Mesodermal cell (in vitro differentiated cells): ENCODE data around the gene MYO1E.

Source experiments
- H3K27ac ChIP-seq: 2 replicates; pipeline ENCODE4 v1.7.0; 2013; ENCODE audit warnings: mild to moderate bottlenecking, low read depth, low read length, moderate library complexity; ENCODE audit not compliant: severe bottlenecking
- H3K36me3 ChIP-seq: 2 replicates; pipeline ENCODE4 v1.7.1; 2013; ENCODE audit warnings: mild to moderate bottlenecking, low read length, moderate library complexity; ENCODE audit not compliant: control insufficient read depth, insufficient read depth
- H3K4me1 ChIP-seq: one replicate; pipeline ENCODE4 v1.7.1; 2013; ENCODE audit warnings: mild to moderate bottlenecking, low read length; ENCODE audit not compliant: insufficient read depth, control insufficient read depth, poor library complexity, severe bottlenecking
- H3K4me3 ChIP-seq: 2 replicates; pipeline ENCODE4 v1.7.0; 2013; ENCODE audit warnings: low read length, control low read depth, mild to moderate bottlenecking; ENCODE audit not compliant: insufficient read depth, poor library complexity, severe bottlenecking; ENCODE audit errors: extremely low read depth
- H3K9me3 ChIP-seq: 2 replicates; pipeline ENCODE4 v1.7.1; 2013; ENCODE audit warnings: mild to moderate bottlenecking, low read length, moderate library complexity; ENCODE audit not compliant: control insufficient read depth
- whole genome bisulfite sequencing, 2 experiments: methylation state at CpG; one replicate each; pipeline ENCODE4 v1.1.5; 2013; ENCODE audit warnings: missing lambda C conversion rate in 2 of 2; ENCODE audit not compliant: insufficient coverage in 2 of 2; 5-methylcytosine and 5-hydroxymethylcytosine counted together

MYO1E gene

GRCh38 chr15:59260090-59260489 lies 112.6 kb downstream of the MYO1E start:
- no peak overlapping the region for H3K27ac ChIP-seq
- H3K4me3 ChIP-seq = no peak overlapping the region
- 86 to 92% methylated on average over 3 to 5 of the region's 6 CpGs for WGBS, 2 experiments
- H3K9me3 ChIP-seq = no peaks in the 10 kb centered on the region
- H3K36me3 ChIP-seq = peaks cover 3% of the 10 kb centered on the region
- no peaks in the 10 kb centered on the region for H3K4me1 ChIP-seq

- Histone ChIP-seq H3K9me3 (no peaks in the 10 kb centered on the region), H3K4me1 (no peaks in the 10 kb centered on the region), H3K27ac (no peak overlapping the region), H3K36me3 (peaks cover 3% of the 10 kb centered on the region), H3K4me3 (no peak overlapping the region)
- 92 to 93% methylated on average over 4 to 5 of the region's 5 CpGs for WGBS, 2 experiments
These were observed 113.3 kb downstream of the MYO1E start for GRCh38 chr15:59259137-59259943.

GRCh38 chr15:59258317-59258716 lies 114.4 kb downstream of the MYO1E start:
- no CpG with 5 or more reads among the region's 4 CpGs for WGBS, 2 experiments
- H3K36me3 ChIP-seq = peaks cover 3% of the 10 kb centered on the region
- H3K4me3 ChIP-seq = no peak overlapping the region
- no peaks in the 10 kb centered on the region for H3K9me3 ChIP-seq
- no peak overlapping the region for H3K27ac ChIP-seq
- no peaks in the 10 kb centered on the region for H3K4me1 ChIP-seq

- H3K36me3 ChIP-seq = peaks cover 3% of the 10 kb centered on the region
- no peaks in the 10 kb centered on the region for H3K9me3 ChIP-seq
- WGBS, 2 experiments = 100% methylated on average over 2 of the region's 4 CpGs; no CpG with 5 or more reads in 1 of the 2 experiments
- H3K4me1 ChIP-seq = no peaks in the 10 kb centered on the region
- no peak overlapping the region for H3K27ac ChIP-seq
- no peak overlapping the region for H3K4me3 ChIP-seq
These were observed 115.5 kb downstream of the MYO1E start for GRCh38 chr15:59257140-59257539.

GRCh38 chr15:59256482-59256881 lies 116.2 kb downstream of the MYO1E start:
- H3K27ac ChIP-seq = no peak overlapping the region
- peaks cover 3% of the 10 kb centered on the region for H3K36me3 ChIP-seq
- H3K9me3 ChIP-seq = no peaks in the 10 kb centered on the region
- WGBS, 2 experiments = 76 to 79% methylated on average over 7 of the region's 8 CpGs
- H3K4me3 ChIP-seq = no peak overlapping the region
- H3K4me1 ChIP-seq = no peaks in the 10 kb centered on the region

- no peaks in the 10 kb centered on the region for H3K9me3 ChIP-seq
- no peak overlapping the region for H3K27ac ChIP-seq
- no peaks in the 10 kb centered on the region for H3K4me1 ChIP-seq
- peaks cover 3% of the 10 kb centered on the region for H3K36me3 ChIP-seq
- WGBS, 2 experiments = 91 to 96% methylated on average over 4 of the region's 7 CpGs
- no peak overlapping the region for H3K4me3 ChIP-seq
These were observed 116.9 kb downstream of the MYO1E start for GRCh38 chr15:59255680-59256336.

- 96 to 98% methylated on average over 4 to 5 of the region's 5 CpGs for WGBS, 2 experiments
- H3K4me3 ChIP-seq = no peak overlapping the region
- no peak overlapping the region for H3K27ac ChIP-seq
- no peaks in the 10 kb centered on the region for H3K4me1 ChIP-seq
- no peaks in the 10 kb centered on the region for H3K36me3 ChIP-seq
- no peaks in the 10 kb centered on the region for H3K9me3 ChIP-seq
These were observed 120.5 kb downstream of the MYO1E start for GRCh38 chr15:59252137-59252536.

- 94 to 96% methylated on average over 4 to 5 of the region's 7 CpGs for WGBS, 2 experiments
- Histone ChIP-seq H3K27ac (no peak overlapping the region), H3K9me3 (no peaks in the 10 kb centered on the region), H3K4me3 (no peak overlapping the region), H3K4me1 (no peaks in the 10 kb centered on the region), H3K36me3 (no peaks in the 10 kb centered on the region)
These were observed 121.4 kb downstream of the MYO1E start for GRCh38 chr15:59251001-59251845.

- no peaks in the 10 kb centered on the region for H3K36me3 ChIP-seq
- no peaks in the 10 kb centered on the region for H3K9me3 ChIP-seq
- no peak overlapping the region for H3K27ac ChIP-seq
- no peaks in the 10 kb centered on the region for H3K4me1 ChIP-seq
- H3K4me3 ChIP-seq = no peak overlapping the region
- 90 to 92% methylated on average over 10 to 13 of the region's 13 CpGs for WGBS, 2 experiments
These were observed 122.4 kb downstream of the MYO1E start for GRCh38 chr15:59250249-59250648.

GRCh38 chr15:59249816-59250215 lies 122.9 kb downstream of the MYO1E start:
- no peaks in the 10 kb centered on the region for H3K9me3 ChIP-seq
- no peaks in the 10 kb centered on the region for H3K36me3 ChIP-seq
- H3K4me3 ChIP-seq = no peak overlapping the region
- 89% methylated on average over 3 to 5 of the region's 5 CpGs for WGBS, 2 experiments
- no peaks in the 10 kb centered on the region for H3K4me1 ChIP-seq
- no peak overlapping the region for H3K27ac ChIP-seq
